HG03175 (cell line): ENCODE measurements around the gene DPYSL5.
"Not testable (repeated sequence)": the region's sequence is repeated elsewhere in the genome, so short reads cannot be mapped to it uniquely, and the experiment has no call there.

Experiments
- ATAC-seq: cut with Tn5 transposase; IDR thresholded peaks from one replicate; pipeline ENCODE4 v1.9.1; 2021; ENCODE audit warnings: mild to moderate bottlenecking, moderate library complexity; ENCODE audit not compliant: unreplicated experiment

DPYSL5 gene

GRCh38 chr2:26873286-26873983 lies 25.5 kb downstream of the DPYSL5 start:
- no peak for ATAC-seq

- ATAC-seq = no peak
Observed at GRCh38 chr2:26874514-26874913, 26.6 kb downstream of the DPYSL5 start.

DNA sequence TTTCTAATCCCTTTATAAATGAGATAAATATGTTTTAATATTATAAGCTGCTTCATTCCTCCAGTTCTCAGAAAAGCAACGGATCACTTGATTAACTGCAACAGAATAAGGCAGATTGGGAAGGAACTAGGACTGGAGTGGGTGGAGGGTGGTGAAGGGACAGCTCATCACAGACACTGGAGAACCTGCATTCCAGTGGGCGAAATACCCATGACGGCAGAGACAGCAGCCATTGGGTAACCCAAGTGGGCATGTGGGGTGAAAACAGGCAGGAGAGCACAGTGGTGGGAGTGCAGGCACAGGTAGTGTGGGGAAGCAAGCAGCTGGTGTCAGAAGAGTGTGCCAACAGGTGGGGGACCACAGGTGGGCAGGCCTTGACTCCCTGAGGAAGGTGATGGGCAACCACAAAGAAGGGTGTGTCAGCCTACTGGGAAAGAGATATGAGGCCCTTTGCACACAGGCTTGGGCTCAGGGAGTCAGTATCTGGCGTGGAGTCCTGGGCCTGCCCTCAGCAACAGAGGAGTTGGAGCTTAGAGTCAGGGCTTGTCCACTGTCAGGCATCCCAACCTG lies 27.2 kb downstream of the DPYSL5 start:
- ATAC-seq = no peak

DNA sequence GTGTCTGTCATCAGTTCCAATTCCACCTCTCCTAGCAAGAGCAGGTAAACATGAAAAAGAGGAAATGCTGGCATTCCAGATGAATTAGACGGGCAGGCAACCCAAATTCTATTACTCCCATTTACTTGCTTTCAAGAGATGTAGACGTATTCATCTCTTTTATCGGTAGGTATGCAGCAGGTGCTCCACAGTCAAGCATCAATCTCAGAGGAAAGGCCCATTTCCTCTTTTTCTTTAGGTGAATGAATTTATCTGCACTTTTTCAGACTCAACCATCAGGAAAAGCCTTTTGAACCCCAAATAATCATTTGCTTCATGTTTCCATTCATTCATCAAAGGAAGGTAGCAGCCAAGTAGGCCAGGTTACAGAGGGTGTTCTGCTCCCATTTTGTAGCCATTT lies 27.9 kb downstream of the DPYSL5 start:
- no peak for ATAC-seq

GRCh38 chr2:26876260-26876659 lies 28.3 kb downstream of the DPYSL5 start:
- no peak for ATAC-seq

DNA sequence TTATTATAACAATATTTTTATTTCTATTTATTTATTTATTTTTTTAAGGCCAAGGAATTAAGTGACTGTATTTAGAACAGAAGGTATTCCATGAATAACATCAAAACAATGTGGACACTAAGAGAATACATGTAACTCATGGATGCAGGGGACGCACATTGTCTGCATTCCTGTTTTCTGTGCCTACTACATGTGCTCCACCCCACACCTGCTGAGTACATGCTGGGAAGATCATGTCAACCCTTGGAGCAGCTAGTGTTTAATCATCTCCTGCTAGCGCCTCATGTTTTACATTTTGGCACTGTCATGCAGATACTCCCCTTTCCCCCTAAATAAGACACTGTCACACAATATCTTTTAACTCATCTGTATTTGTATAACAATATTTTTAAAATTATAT lies 29.3 kb downstream of the DPYSL5 start:
- no peak for ATAC-seq

DNA sequence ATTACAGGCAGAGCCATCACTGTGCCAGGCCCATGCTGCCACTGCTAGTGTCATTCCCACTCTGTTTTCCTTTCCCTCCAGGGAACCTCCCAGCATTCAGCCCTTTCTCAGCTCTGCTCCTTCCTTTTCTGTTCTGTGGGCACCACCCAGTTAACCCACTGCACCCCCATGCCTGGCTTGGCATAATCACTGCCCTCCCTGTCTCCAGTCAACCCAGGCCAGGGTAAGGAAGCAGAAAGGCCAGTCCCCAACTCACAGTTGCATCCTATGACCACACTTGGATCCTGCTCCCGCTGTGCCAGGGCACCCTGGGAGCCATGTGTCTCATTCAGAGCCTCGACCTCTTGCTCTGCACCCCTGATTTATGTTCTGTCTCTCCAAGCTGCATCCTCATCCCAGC lies 32.2 kb downstream of the DPYSL5 start:
- ATAC-seq = no peak

DNA sequence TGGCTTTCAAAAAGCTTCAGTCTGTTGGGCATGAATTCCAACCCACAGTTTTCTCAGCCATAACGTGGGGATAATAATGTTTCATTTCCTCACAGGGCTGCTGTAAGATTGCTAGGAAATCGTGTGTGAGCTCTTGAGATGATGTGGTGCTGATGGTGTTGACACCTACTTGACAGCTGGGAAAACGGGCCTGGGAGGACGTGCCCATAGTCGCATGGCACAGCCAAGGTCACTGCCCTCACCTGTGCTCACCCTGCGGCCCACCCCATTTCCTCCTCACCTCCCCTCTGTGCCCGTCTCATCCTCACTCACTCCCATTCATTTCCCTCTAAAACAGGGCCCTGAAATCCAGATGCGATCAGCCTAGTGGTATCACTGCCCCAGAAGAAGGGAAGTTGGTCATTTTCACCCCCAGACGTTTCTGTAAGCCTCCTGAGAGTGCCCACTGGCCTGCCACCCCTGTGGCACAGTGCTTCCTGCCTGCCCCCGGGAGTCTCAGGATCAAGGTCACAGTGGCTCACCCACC lies 33.0 kb downstream of the DPYSL5 start:
- no peak for ATAC-seq

GRCh38 chr2:26882220-26882619 lies 34.3 kb downstream of the DPYSL5 start:
- not testable (repeated sequence) for ATAC-seq

- no peak for ATAC-seq
Observed at GRCh38 chr2:26883956-26884355, 36.0 kb downstream of the DPYSL5 start.

DNA sequence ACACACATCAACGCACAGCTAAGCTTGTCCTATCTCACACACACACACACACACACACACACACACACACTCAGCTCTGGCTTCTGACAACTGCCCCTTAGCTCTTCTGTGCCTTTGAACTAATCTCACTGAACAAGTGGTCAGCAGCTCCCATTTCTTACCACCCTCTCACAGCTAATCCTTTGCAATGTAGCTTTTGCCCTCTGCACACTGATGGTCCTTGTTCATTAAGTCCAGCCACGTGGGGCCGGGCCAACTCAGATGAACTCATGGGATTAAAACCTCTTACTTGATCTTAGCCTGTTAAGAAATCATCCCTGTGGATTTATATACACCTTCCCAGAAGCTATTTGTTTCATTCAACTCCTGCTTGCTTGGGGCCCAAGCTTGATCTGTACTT lies 36.6 kb downstream of the DPYSL5 start:
- no peak for ATAC-seq

- ATAC-seq = no peak
Observed at GRCh38 chr2:26885651-26886329, 37.9 kb downstream of the DPYSL5 start.

DNA sequence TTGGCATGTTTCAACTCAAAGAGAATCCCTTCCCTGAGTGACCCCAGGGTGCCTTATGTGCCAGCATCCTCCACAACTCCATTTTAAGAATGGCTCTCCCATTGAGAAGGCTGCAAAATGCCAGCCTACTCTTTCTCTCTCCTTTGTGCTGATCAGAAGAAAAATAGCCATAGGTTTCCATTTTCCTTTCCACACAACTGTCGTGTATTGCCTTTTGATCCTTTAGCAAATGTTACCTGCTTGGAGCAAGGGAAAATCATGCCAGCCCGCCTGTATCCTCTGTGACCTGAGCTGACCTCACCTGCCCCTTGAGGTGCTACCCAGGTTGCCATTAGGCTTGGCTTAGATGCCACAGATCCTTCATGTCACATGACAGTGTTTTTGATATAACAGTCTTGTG lies 38.8 kb downstream of the DPYSL5 start:
- ATAC-seq = no peak

DNA sequence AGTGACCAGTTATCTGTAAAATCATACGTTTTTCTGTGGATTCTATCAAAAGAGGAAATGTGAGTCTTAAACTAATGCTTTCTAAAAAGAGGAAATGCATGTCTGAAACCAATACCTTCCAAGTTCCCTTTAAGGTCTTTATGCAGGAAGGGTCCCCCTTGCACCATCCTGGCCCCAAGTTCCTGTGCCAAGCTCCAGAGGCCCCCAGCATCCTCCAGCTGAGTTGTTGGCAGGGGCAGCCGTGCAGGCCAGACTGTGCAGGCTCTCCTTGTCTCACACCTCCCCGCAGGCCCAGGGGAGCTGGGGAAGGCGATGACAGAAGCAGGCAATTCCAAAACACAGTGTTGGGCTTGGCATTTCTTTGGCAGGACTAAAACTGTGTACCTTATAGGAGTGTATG lies 39.2 kb downstream of the DPYSL5 start:
- no peak for ATAC-seq

GRCh38 chr2:26889796-26890195 lies 41.9 kb downstream of the DPYSL5 start:
- ATAC-seq = no peak

- ATAC-seq = no peak
Observed at GRCh38 chr2:26890341-26891000, 42.5 kb downstream of the DPYSL5 start.

GRCh38 chr2:26892133-26892532 lies 44.2 kb downstream of the DPYSL5 start:
- ATAC-seq = no peak

DNA sequence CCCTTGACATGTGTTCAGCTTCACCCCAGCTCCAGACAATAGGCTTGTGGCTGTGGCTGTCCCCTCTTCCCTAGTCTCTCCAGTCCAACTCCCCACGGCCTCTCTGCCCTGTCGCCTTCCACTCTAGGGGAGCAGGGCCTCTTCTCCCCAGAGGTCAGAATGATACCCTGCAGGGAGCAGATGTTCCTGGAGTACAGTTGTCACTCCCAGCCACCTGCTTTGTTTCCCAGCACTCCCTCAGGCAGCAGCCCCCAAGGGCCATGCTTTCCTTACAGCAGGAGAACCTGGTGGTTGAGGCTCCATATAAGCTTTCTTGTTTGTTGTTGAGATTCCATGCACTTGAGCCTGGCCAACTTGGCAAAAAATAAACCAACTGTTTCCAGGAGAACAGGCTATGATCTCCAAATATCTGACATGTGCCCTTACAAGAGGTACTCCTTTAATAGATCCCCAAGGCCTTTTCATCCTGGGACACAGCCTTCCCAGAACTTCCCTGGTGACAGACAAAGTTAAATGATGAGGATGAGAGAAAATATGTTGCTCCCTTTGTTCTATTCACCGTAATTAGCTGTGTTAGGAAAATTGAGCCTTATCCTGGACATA lies 45.1 kb downstream of the DPYSL5 start:
- no peak for ATAC-seq

- no peak for ATAC-seq
Observed at GRCh38 chr2:26894136-26894535, 46.2 kb downstream of the DPYSL5 start.

- no peak for ATAC-seq
Observed at GRCh38 chr2:26897807-26898479, 50.0 kb downstream of the DPYSL5 start.
